ENCODE data around the gene CCDC85A. TPM values are rescaled to one million over a fixed set of nuclear protein-coding genes. Genes with fewer than 3 reads are reported as not detected.

Gene CCDC85A
- total and polyA plus RNA-seq, 2 of the 8 experiments (the other 6 are each of a cell fraction or from before 2014, with no cell fraction given): 0.20 TPM; not detected in 1

DNA sequence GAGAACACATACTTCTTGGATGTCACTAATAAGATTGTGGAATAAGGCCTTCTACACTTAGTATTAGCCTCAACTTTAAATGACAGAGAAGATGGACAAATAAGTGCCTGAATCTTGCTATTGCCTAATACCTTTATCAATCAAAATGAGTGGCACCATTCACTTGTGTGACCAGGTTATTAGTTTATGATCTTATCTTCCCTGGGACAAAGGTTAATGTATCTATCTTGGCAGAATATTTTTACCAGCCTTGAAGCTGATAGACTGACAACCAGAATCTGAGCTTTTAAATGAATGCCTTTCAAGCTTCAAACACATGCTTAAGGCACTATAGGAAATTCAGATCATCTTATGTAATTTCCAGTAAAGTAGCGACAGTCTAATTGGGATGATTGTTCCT, 202.9 kb downstream of the CCDC85A start:
- Histone ChIP-seq H3K18ac (ENCODE audit: extremely low read depth, low read length) (no peak overlapping the region), H2BK12ac (ENCODE audit: low read depth, low read length) (no peak overlapping the region), H2BK120ac (replicated peaks; ENCODE audit: low read depth, low read length) (no peak overlapping the region), H3K23ac (ENCODE audit: insufficient read length) (no peak overlapping the region), H3K27me3 (replicated peaks in 1 of 4; ENCODE audit: control insufficient read depth in 3 of 4, extremely low read depth in 1 of 4, insufficient read depth in 3 of 4, low read length in 3 of 4) (no peaks in the 10 kb centered on the region), H3K14ac (ENCODE audit: insufficient read length) (no peak overlapping the region), H3K4me3 (ENCODE audit: extremely low read depth in 1 of 4, insufficient read depth in 2 of 4, low read depth in 3 of 4, low read length in 4 of 4) (no peak overlapping the region), H2BK20ac (ENCODE audit: low read length) (no peak overlapping the region), H3K27ac (ENCODE audit: low read depth, low read length) (no peak overlapping the region), H2AFZ (ENCODE audit: low read length) (no peak overlapping the region), H2AK5ac (ENCODE audit: low read depth, low read length) (no peak overlapping the region), H3K79me1 (ENCODE audit: low read depth, low read length) (no peaks in the 10 kb centered on the region), H3K4me1 (replicated peaks in 1 of 4; ENCODE audit: control insufficient read depth in 3 of 4, insufficient read depth in 4 of 4, low read length in 3 of 4) (peaks cover 0 to 4% (median 0%) of the 10 kb centered on the region in 4 experiments; a peak in 1 of 7 replicates), H3K23me2 (ENCODE audit: low read depth, low read length) (no peaks in the 10 kb centered on the region), H3K79me2 (ENCODE audit: control insufficient read depth in 1 of 2, insufficient read depth in 2 of 2, low read length in 2 of 2) (no peaks in the 10 kb centered on the region), H3K4ac (replicated peaks; ENCODE audit: insufficient read length, low read depth, low read length) (no peak overlapping the region), H4K5ac (ENCODE audit: insufficient read length, low read depth, low read length) (no peak overlapping the region), H3K36me3 (ENCODE audit: control insufficient read depth in 2 of 4, insufficient read depth in 4 of 4, low read length in 3 of 4) (no peaks in the 10 kb centered on the region), H3K4me2 (ENCODE audit: insufficient read depth in 1 of 2, low read depth in 2 of 2, low read length in 2 of 2) (no peak overlapping the region), H2BK5ac (ENCODE audit: low read depth, low read length) (no peak overlapping the region), H4K8ac (ENCODE audit: extremely low read depth, insufficient read depth, low read length) (no peak overlapping the region), H3K9ac (replicated peaks in 1 of 4; ENCODE audit: extremely low read depth in 1 of 4, low read depth in 3 of 4, low read length in 3 of 4) (no peak overlapping the region), H3K56ac (replicated peaks; ENCODE audit: insufficient read length, low read depth, low read length) (no peak overlapping the region), H4K20me1 (replicated peaks in 1 of 2; ENCODE audit: control insufficient read depth in 1 of 2, insufficient read depth in 2 of 2, low read length in 2 of 2) (no peaks in the 10 kb centered on the region), H2BK15ac (ENCODE audit: low read length) (no peak overlapping the region), H3K9me3 (ENCODE audit: insufficient read depth in 2 of 2, low read depth in 1 of 2, low read length in 1 of 2) (no peaks in the 10 kb centered on the region), H4K91ac (replicated peaks; ENCODE audit: insufficient read length, low read length) (no peak overlapping the region)
- TF ChIP-seq SAP30 (IDR thresholded peaks at IDR 0.05; ENCODE audit: insufficient read depth, insufficient replicate concordance, low read length): no peak
- TF ChIP-seq GTF2F1 (IDR thresholded peaks at IDR 0.05; ENCODE audit: borderline replicate concordance, low read depth, low read length): no peak
- TF ChIP-seq NRF1 (IDR thresholded peaks at IDR 0.05; ENCODE audit: low read depth, low read length): no peak
- POLR2A ChIA-PET (ENCODE audit: partially characterized antibody): no interaction called here
- WGBS, 2 experiments (ENCODE audit: extremely low coverage in 1 of 2, insufficient coverage in 1 of 2, insufficient read length in 1 of 2, insufficient replicate concordance in 2 of 2, low coverage in 1 of 2, low lambda C conversion rate in 2 of 2, missing lambda C conversion rate in 1 of 2): 95% methylated on average over 1 of the region's 1 CpG; no CpG with 5 or more reads in 1 of the 2 experiments
- no peak for DNase-seq (ENCODE audit: low read depth in 1 of 2, low spot score in 2 of 2)
- CTCF ChIA-PET (ENCODE audit: partially characterized antibody): no interaction called here
- FAIRE-seq: no peak

Measured in H1 (cell line).